ENCODE measurements around the gene STK17B.

STK17B gene

DNA sequence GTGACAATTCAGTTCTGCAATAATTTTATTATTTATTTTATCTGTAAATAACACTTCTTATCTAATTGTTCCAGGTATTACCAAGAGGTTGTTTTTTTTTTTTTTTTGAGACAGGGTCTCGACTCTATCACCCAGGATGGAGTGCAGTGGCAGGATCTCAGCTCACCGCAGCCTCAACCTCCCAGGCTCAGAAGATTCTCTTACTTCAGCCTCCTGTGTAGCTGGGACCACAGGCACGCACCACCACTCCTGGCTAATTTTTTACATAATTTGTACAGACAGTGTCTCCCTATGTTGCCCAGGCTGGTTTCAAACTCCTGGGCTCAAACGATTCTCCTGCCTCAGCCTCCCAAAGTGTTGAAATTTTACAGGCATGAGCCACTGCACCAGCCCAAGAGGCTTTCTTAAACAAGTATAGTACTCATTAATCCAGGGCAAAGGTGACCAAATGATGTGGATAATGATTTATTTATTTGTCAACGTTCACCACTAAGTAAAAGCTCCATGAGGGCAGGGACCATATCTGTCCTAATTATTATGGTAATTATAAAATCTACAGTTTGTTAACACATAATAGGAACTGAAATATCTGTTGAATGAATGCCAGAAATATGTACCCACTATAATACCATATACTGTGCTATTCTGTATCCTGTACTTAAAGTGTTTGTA, 12.0 kb downstream of the STK17B start:
- DNase-seq (ENCODE audit: low read depth in 2 of 3, low spot score in 1 of 3), result no peak

DNA sequence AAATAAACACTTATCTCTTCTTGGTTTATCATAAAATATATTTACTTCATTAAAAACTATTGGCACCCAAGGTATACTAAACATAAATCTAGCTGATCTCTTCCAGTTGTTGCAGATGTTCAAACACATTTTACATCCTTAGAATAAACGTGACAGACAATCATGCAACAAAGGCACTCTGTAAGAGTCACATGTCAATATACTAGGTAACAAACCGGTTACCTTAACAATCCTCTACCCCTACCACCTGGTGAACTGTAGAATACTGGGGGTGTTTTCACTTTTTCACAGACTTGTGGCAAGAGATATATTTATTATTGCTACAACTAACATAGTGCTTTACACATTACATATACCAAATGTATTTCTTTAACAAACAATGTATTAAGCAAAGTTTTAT, 15.8 kb downstream of the STK17B start:
- no peak for DNase-seq (ENCODE audit: low read depth in 2 of 3, low spot score in 1 of 3)

DNA sequence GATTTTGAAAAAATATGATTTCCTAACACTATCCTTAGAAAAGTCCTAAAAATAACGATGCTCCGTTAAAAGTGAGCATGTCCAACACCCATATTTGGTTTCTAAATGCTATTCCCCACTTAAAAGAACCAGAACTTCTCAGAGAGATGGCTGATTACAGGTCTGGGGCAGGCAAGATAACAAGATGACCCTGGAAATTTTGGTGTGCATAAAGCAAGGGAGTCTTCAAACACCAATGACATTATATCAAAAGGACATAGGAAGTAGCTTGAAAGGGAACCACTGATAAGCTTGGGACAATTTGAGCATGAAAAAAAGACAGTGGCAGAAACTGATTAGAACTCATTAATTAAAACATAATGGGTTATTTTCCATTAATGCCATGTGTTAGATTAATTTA, 17.9 kb downstream of the STK17B start:
- no peak for DNase-seq (ENCODE audit: low read depth in 2 of 3, low spot score in 1 of 3)

DNA sequence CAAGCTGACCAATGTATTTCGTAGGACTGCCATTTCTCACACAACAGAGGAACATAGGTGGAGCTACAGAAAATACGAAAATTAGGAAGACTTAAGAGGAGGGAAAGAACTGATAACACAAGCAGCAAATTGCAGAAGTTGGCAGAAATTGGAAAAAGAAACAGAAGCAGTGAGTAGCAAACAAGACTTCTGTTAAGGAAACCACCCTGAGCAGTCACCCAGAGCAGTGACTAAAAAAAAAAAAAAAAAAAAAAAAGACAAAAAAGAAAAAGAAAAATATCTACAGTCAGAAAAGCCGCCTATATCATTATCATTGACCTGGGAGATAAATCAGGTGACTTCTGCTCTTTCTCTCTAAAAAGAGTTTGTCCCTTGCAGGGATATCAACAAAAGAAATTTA, 21.4 kb downstream of the STK17B start:
- no peak for DNase-seq (ENCODE audit: low read depth in 2 of 3, low spot score in 1 of 3)

DNA sequence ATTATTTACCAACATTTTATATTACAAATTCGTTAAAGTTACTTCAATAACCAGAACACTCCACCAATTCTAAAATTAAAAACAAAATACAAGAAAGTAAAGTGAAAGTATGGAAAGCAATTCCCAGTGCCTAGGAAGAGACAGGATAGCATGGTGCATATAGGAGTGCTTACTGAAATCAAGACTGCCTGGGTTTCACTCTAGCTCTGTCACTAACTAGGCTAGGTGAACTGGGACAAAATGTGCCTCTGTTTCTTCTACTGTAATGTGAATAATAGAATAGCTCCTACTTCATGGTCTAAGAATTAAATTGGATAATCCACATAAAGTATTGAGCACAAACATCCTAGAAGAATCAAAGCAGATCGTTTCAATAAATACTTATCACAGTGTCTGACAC, 22.6 kb downstream of the STK17B start:
- DNase-seq (ENCODE audit: low read depth in 2 of 3, low spot score in 1 of 3), result no peak

DNA sequence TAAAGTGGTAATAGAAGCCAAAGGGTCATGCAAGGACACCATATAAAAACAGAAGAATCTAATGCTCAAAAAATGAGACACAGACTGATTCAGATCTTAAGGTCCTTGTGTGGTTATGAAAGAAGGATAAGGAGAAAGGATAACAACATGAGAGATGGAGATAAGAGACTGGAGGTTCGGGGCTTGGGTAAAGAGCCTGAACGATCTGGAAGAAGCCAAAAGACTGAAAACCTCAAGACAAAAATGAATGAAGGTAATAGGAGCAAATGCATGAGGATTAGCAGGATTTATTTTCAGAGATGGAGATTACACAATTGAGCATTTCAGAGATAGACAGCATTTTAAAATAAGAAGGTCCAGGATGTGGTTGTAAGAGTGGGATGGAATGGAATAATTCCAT, 26.1 kb downstream of the STK17B start:
- no peak for DNase-seq (ENCODE audit: low read depth in 2 of 3, low spot score in 1 of 3)

DNA sequence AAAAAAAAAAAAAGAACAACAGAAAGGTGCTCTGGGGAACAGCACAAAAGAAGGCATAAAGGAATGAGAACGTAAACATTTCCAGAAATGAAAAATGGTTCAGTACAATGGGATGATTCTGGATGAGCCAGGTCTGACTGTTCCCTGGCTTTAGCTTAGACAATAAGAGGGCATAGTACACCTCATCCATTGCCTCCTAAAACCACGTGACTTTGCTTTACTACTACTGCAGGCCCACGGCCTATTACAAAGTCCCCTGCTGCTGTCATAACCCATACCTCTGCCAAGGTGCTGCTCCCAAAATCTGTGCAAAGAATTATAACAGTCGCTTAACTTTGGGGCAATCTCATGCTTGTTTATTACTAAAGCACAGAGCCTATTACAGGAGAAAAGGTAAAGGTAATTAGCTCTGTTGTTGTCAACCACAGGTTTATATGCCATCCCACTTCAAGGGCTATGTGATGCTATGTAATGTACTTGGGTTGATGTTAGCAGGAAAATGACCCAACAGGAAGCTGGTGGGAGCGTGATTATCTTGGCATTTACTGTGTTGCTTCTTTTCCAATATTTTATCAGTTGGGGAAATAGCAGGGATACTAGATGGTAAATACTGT, 26.8 kb downstream of the STK17B start:
- DNase-seq (ENCODE audit: low read depth in 2 of 3, low spot score in 1 of 3), result no peak

DNA sequence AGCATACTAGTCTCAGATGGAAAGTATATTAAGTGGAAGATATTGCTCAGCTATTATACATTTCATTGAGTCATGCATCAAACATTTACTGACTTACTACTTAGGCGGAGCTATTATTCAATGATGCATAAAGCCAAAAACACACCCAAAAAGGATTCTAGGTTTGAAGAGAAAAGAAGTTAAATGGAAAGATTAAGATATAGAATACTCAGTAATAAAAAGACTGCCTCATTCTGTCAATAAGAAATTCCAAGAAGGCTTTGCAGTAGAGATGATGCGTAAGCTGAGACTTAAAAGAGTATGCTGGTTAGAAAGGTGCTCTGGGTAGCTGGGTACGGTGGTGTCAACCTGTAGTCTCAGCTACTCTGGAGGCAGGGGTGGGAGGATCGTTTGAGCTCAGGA, 27.6 kb downstream of the STK17B start:
- no peak for DNase-seq (ENCODE audit: low read depth in 2 of 3, low spot score in 1 of 3)

DNA sequence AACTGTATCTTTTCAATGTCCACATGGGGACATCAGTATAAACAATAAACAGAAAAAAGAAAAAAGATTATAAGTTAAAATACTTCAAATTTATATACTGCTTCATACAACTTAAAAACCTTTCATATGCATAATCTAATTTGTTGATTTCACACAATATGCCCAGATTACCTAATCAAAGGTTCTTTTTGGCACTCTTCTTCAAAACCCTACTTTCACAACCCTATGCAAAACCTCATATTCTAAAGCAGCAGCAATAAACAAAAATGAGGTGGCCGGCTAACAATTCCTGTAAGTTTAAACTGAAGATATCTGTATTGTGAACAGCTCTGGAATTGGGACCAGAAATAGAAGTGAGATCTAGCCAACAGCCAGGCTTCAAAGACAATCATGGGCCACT, 28.6 kb downstream of the STK17B start:
- DNase-seq (ENCODE audit: low read depth in 2 of 3, low spot score in 1 of 3), result no peak

DNA sequence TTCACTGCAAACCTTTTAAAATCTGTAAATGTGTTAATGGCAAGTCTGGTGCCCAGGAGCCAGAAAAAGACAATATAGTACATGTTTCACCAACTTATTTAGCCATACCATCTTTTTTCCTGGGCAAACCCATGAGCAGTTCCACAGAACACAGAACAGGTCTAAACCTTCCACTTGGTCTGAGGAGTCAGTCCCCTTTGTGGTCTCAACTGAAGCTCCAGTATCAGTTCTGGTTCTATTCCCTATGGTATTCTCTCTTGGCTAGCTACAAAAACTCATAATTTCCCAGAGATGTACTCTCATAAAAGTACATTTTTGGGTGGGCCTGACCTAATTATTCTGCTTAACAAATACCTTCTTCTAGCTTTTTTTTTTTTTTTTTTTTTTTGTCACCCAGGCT, 31.2 kb downstream of the STK17B start:
- DNase-seq (ENCODE audit: low read depth in 2 of 3, low spot score in 1 of 3), result no peak

DNA sequence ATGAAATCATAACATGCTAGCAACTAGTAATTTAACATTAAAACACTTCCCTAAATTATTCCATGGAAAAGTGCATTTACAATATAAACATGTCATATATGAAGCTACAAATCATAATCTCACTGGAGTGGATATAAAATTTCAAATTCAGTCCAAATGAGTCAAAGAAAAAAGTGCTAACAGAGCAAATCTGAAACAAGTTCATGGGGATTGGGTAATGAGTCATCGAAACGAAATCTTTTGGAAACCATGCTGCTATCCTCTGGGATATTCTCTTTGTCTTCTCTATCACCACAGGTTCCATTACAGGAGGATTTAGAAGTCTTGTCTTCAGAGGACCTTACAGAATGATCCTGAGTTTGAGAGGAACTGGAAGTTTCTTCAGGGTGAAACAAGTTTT, 34.1 kb downstream of the STK17B start:
- no peak for DNase-seq (ENCODE audit: low read depth in 2 of 3, low spot score in 1 of 3)

DNA sequence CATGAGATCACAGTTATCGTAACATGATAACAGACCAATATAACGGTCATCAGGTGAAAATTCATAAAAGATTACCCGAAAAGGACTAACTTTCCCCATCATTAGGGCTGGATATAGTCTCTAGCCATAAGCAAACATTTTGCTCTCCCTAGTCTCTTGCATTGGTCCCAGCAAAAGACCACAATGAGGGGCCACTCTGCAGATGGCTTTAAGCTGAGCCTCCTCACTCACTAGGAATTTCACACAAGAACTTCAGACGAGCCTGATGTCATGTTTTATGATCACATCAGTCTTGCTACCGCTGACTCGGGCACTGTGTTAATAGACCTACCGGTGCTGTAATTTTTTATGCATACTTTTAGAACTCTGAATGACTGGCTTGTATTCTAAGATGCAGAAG, 35.2 kb downstream of the STK17B start:
- no peak for DNase-seq (ENCODE audit: low read depth in 2 of 3, low spot score in 1 of 3)

DNA sequence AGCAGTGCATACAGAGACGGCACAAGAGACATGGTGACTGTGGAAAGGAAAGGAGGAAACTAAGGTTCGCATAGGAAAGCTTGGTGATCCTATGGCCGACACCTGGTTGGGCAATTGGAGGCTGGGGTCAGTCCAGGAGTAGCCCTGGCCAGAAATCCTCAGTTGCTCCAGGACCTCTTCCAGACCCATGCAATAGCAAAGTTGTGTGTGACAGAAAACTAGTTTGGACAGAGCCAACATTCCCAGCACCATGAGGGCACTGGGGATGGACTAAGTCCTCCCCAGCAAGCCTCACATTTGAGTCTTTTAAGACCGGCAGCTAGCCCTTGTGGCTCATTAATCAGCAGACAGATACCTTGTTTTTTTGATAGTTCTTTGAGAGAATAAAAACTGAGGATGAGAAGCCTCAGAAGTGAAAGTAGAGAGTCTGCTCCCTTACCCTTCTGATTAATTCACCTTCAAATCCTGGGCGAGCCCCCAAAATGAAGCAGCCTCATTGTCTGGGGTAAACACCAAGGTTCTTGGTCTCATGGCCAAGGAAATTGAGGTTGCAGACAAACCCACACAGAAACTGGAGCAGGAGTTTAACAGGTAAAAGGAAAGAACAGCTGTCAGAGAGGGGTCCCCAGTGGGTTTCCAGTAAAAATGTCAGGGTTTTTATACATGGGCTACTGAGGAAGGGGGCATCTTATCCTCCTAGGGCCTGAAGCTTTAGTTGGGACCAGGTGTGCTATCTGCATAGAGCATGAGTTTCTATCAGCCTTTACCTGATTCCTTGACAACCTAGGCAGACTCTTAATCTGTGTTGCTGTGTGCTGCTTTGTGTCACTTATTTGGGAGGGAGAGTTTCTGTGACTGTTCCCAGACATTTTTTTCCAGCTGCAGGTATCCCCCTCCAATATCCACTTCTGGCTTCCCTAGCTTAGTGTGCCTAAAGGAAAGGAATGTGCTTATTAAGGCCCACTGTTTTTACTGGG, 39.1 kb downstream of the STK17B start:
- peak in 1 of 3 donors; percentile 32 for DNase-seq (ENCODE audit: low read depth in 2 of 3, low spot score in 1 of 3)

DNA sequence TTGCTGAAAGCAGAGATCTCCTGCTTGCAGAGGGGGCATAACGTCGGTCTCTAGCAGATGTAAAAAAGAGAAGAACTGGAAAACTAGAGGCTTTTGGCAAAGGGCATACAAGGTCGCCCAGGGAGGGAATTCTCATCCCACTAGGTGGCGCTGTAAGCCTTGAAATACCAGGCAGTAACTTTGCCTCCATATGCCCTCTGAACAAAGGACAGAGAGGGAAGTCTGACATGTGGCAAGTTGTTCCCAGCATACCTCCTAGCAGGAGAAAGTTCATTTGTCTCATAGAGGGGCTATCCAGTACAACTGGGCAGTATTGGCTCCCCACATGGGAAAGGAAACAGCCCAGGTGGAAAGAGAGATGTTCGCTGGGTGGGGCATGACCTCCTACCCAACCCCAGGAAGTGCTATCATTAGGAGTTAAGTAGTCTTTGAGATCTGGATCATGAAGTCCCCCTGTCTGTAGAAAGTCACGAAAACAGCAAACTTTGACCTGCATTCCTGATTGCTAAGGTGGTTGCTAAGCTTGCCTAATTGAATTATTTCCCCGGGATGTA, 39.9 kb downstream of the STK17B start:
- peak; percentile 56 to 80 (median 60) for DNase-seq (ENCODE audit: low read depth in 2 of 3, low spot score in 1 of 3)

DNA sequence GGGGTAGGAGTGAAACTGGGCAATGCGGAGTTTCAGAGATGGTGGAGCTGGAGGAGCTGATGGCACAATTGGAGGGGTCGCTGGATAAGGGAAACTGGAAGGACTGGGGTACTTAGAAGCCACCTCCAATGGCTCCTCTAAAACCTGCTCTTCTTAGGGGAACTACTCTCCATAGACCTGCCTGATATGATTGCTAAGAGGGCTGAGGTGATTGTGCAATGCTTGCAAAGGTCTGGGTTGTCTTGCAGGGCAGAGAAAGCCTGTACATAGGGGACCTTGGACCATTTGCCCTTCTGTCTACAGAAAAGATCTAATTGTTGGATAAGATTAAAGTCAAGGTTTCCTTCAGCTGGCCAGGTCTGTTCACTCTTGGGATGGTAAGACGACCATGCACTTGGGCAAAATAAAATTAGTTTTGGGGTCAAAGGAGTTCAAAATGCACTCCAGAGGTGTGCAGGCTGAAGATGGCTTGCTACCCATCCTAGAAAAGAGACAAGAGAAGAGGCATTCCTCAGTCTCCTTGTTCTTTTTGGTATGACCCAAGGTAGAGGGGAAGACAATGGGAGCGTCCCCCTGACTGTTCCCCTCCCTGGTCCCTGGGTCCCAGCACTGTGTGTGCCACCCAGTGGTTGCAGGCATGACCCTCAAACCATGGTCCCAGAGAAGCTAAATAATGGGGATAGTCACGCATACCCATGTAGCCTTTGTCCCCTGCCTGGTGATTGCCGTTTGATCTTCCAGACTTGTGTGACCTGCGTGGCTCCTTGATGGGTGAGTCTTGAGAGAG, 41.1 kb downstream of the STK17B start:
- no peak for DNase-seq (ENCODE audit: low read depth in 2 of 3, low spot score in 1 of 3)

DNA sequence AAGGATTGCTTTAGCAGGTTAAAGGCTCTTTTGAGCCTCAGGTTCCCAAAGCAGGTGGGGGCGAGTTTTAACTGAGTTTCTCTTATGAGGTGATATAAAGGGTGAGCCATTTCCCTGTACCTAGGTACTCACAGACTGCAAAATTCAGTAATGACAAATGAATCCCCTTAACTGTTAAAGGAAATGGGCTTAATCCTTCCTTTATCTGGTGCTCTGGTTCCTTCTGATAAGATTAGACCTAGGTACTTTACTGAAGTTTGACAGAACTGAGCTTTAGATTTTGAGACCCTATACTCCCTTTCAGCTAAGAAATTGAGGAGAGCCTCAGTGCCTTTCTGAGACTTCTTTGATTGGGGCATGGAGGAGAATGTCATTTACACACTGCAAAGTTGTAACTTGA, 42.6 kb downstream of the STK17B start:
- DNase-seq (ENCODE audit: low read depth in 2 of 3, low spot score in 1 of 3), result no peak

DNA sequence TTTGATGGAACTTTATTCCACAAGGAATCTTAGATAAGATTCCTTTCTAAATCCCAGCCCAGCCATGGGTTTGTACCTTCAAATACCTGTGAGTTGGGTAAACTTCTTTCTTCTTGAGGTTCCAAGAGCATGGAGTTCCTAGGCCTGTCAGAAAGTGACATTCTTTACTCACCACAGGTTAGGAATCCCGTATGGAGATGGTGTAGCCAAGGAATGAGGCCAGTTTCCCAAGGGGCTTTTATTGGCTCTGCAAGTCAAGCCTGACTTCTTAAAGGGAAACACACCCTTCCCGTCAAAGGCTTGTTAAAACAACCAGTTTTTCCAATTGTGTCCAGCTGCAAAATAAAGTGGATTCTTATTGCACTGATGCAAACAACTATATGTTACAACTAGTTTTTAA, 45.8 kb downstream of the STK17B start:
- no peak for DNase-seq (ENCODE audit: low read depth in 2 of 3, low spot score in 1 of 3)

DNA sequence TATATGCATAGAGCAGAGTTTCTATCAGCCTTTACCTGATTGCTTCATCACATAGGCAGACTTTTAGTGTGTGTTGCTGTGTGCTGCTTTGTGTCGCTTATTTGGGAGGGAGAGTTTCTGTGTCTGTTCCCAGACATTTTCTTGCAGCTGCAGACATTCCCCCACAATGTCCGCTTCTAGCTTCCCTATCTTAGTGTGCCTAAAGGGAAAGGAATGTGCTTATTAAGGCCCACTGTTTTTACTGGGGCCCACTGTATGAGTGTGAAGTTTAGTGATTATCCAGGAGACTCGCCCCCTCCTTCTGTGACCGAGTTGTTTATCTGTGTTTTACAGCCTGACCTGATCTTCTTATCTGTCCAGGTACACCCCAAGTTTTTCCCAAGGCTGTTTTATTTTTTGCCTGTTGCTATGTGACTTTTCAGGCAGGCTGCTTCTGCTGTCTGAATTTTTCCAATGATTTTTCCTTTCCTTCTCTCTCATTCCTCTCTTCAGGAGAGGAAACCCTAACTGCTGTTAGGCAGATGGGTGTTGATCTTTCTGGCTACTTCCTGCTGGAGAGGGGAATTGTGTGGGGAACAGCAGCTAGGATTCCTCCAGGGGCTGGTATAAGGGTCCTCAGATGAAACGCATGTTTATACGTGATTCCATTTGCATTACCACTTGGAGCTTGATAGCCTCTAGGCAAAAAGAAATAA, 47.6 kb downstream of the STK17B start:
- DNase-seq (ENCODE audit: low read depth in 2 of 3, low spot score in 1 of 3), result no peak

DNA sequence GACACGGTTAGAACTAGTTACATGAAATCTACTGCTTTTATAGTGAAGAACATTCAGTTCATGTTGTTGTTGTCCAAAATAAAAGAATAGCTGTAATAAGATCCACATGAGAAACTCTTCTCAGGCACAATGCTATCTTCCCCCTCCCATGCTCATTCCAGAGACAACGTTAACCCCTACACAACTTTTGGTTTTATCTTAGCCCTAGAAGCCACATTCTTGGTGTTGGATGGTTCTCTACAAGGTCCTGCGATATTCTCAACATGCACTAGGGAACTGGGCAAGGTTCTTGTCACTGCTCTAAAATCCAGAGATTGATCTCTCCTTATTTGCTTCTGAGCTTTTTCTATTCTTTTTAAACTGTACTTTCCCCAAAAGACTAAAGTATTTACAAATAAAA, 51.5 kb downstream of the STK17B start:
- no peak for DNase-seq (ENCODE audit: low read depth in 2 of 3, low spot score in 1 of 3)

DNA sequence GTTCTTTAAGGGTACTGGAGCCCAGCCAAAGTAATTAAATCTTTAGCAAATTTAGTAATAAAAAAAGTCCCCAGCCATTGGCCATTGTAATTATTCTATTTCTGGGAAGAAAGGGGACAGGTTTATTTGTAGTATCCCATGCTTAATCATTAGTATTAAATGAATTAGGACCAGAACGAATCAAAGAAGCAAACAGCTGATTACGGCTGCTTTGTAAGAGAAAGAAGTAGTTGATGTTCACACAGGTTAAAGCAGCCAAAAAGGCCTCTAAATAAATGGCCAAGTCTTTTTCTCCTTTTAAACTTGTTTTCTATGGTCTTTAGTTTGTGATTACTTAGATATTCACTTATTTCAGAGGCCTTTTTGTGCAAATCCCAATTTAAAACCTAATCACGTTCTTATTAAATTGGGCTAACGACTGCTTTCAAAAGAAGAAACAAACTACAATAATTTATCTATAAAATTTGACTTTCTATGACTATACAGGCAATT, 54.1 kb downstream of the STK17B start:
- no peak for DNase-seq (ENCODE audit: low read depth in 2 of 3, low spot score in 1 of 3)

All from stimulated activated CD4-positive, alpha-beta T cell treated with anti-CD3 and anti-CD28 coated beads, Interleukin-12 subunit alpha, Interleukin-12 subunit beta, amount 100 ng/mL, for 48 hours (primary cell).